ENCODE results near the gene ALG1.

DNA sequence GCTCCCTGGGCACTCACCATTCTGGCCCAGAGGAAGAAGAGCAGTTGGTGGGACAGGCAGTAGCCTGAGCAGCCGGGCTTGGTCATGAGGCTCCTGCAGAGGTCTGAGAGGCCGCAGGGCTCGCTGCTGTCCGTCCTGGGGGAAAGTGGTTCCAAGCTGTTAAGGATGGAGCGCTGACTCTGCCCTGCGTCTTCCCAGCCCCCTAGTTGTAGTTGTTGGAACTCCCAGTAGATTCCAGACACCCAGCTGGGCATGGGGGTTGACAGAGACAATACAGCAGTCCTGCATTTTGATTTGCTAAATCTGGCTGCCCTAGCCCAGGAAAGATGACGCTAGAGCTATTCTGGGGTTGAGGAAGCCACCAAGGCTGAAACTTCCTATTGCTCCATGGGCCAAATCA lies 13.2 kb upstream of the ALG1 start:
- TF ChIP-seq, protein P1, sequence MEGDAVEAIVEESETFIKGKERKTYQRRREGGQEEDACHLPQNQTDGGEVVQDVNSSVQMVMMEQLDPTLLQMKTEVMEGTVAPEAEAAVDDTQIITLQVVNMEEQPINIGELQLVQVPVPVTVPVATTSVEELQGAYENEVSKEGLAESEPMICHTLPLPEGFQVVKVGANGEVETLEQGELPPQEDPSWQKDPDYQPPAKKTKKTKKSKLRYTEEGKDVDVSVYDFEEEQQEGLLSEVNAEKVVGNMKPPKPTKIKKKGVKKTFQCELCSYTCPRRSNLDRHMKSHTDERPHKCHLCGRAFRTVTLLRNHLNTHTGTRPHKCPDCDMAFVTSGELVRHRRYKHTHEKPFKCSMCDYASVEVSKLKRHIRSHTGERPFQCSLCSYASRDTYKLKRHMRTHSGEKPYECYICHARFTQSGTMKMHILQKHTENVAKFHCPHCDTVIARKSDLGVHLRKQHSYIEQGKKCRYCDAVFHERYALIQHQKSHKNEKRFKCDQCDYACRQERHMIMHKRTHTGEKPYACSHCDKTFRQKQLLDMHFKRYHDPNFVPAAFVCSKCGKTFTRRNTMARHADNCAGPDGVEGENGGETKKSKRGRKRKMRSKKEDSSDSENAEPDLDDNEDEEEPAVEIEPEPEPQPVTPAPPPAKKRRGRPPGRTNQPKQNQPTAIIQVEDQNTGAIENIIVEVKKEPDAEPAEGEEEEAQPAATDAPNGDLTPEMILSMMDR (conservative IDR thresholded peaks at IDR 0.05; ENCODE audit: low read depth in 2 of 2) = peak; percentile 55 to 59
- TF ChIP-seq REST (IDR thresholded peaks at IDR 0.05; ENCODE audit: unreplicated experiment) (no peak), POLR2AphosphoS5 (IDR thresholded peaks at IDR 0.05; ENCODE audit: low read depth) (no peak), EZH2phosphoT487 (IDR thresholded peaks at IDR 0.05; ENCODE audit: unreplicated experiment) (no peak), CREB1 (CRISPR knock-in tag; IDR thresholded peaks at IDR 0.05; ENCODE audit: low read depth) (peak; percentile 70)
- TF ChIP-seq, protein P2, sequence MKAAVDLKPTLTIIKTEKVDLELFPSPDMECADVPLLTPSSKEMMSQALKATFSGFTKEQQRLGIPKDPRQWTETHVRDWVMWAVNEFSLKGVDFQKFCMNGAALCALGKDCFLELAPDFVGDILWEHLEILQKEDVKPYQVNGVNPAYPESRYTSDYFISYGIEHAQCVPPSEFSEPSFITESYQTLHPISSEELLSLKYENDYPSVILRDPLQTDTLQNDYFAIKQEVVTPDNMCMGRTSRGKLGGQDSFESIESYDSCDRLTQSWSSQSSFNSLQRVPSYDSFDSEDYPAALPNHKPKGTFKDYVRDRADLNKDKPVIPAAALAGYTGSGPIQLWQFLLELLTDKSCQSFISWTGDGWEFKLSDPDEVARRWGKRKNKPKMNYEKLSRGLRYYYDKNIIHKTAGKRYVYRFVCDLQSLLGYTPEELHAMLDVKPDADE (IDR thresholded peaks at IDR 0.05) = no peak

All from GM23338 (cell line).